MM.1S (cell line): ENCODE results near the gene GSG1L.

Source experiments
- DNase-seq: peaks from one replicate; pipeline ENCODE4 v3.0.0-alpha.2; 2015
- H2AFZ ChIP-seq: fragments of 300-600 bp; sonication (generic); 2 replicates; pipeline ENCODE4 v1.6.0; 2016; ENCODE audit warnings: antibody characterized with exemption, low read length
- H3F3A ChIP-seq: fragments of 300-600 bp; sonication (generic); 2 replicates; pipeline ENCODE4 v1.6.1; 2016; ENCODE audit warnings: mild to moderate bottlenecking, antibody characterized with exemption, low read length, moderate library complexity, mixed read lengths; ENCODE audit not compliant: insufficient read depth
- H3K27ac ChIP-seq: fragments of 300-600 bp; sonication (generic); 2 replicates; pipeline ENCODE4 v1.5.1; 2016; ENCODE audit warnings: mild to moderate bottlenecking, low read length
- H3K27me3 ChIP-seq: fragments of 300-600 bp; sonication (generic); replicated peaks from 2 replicates; pipeline ENCODE4 v1.6.0; 2016; ENCODE audit warnings: low read length; ENCODE audit not compliant: insufficient read depth
- H3K36me3 ChIP-seq: fragments of 300-600 bp; sonication (generic); replicated peaks from 2 replicates; pipeline ENCODE4 v1.6.1; 2016; ENCODE audit warnings: mild to moderate bottlenecking, low read length, mixed read lengths; ENCODE audit not compliant: insufficient read depth
- H3K4me1 ChIP-seq: fragments of 300-600 bp; sonication (generic); 2 replicates; pipeline ENCODE4 v1.6.1; 2016; ENCODE audit warnings: low read length, mixed read lengths
- H3K4me2 ChIP-seq: fragments of 300-600 bp; sonication (generic); 2 replicates; pipeline ENCODE4 v1.6.0; 2016; ENCODE audit warnings: low read depth, low read length
- H3K4me3 ChIP-seq: fragments of 300-600 bp; sonication (generic); 2 replicates; pipeline ENCODE4 v1.5.1; 2016; ENCODE audit warnings: low read length, mixed read lengths
- H3K79me2 ChIP-seq: fragments of 300-600 bp; sonication (generic); 2 replicates; pipeline ENCODE4 v1.6.1; 2016; ENCODE audit warnings: mixed run types, low read length, mixed read lengths
- H3K9ac ChIP-seq: fragments of 300-600 bp; sonication (generic); 2 replicates; pipeline ENCODE4 v1.6.1; 2016; ENCODE audit warnings: low read length, mixed read lengths
- H3K9me2 ChIP-seq: fragments of 300-600 bp; sonication (generic); replicated peaks from 2 replicates; pipeline ENCODE4 v1.6.1; 2016; ENCODE audit warnings: mild to moderate bottlenecking, low read length, mixed read lengths; ENCODE audit not compliant: insufficient read depth
- H3K9me3 ChIP-seq: fragments of 300-600 bp; sonication (generic); replicated peaks from 2 replicates; pipeline ENCODE4 v1.6.1; 2016; ENCODE audit warnings: mild to moderate bottlenecking, low read length, mixed read lengths; ENCODE audit not compliant: insufficient read depth
- H4K20me1 ChIP-seq: fragments of 300-600 bp; sonication (generic); 2 replicates; pipeline ENCODE4 v1.6.1; 2016; ENCODE audit warnings: mild to moderate bottlenecking, low read length, moderate library complexity, mixed read lengths; ENCODE audit not compliant: insufficient read depth
- CTCF ChIP-seq: fragments of 300-600 bp; sonication (generic); IDR thresholded peaks from 2 replicates; pipeline ENCODE4 v1.5.1; 2016; ENCODE audit warnings: antibody characterized with exemption, low read length, mixed read lengths
- EZH2 ChIP-seq: fragments of 300-600 bp; sonication (generic); optimal IDR thresholded peaks from 2 replicates; pipeline ENCODE3; 2017; ENCODE audit warnings: low read depth, mild to moderate bottlenecking, antibody characterized with exemption, low read length, mixed read lengths
- EZH2phosphoT487 ChIP-seq: fragments of 300-600 bp; sonication (generic); IDR thresholded peaks from 2 replicates; pipeline ENCODE4 v1.6.1; 2018; ENCODE audit warnings: antibody characterized with exemption, low read length

Gene GSG1L

DNA sequence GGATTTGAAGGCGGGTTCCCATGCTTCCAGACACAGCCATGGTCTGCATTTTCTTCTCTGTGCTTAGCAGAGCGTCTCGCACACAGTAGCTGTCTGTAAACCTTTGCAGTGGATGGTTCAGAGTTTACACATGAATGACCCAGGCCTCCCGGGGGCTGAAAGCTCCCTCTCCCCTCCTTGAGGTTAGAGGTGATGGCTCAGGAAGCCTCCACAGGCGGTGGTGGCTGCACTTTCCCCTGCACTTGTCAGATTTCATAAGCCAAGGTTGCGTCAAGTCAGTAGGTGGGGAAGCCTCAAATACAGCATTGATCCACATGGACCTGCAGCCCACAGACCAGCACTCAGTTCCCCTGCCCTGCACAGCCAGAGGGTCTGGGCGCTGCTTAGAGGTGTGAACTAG lies 301.7 kb downstream of the GSG1L start:
- no peak overlapping the region for H3K4me2 ChIP-seq
- H3K27me3 ChIP-seq: no peaks in the 10 kb centered on the region
- H3K9me3 ChIP-seq: no peaks in the 10 kb centered on the region
- no peak for DNase-seq
- no peak overlapping the region for H3K27ac ChIP-seq
- TF ChIP-seq CTCF (no peak), EZH2 (no peak), EZH2phosphoT487 (no peak)
- H3F3A ChIP-seq: no peaks in the 10 kb centered on the region
- H3K4me1 ChIP-seq: no peaks in the 10 kb centered on the region
- H3K36me3 ChIP-seq: no peaks in the 10 kb centered on the region
- H3K9me2 ChIP-seq: no peaks in the 10 kb centered on the region
- H4K20me1 ChIP-seq: no peaks in the 10 kb centered on the region
- no peak overlapping the region for H2AFZ ChIP-seq
- no peak overlapping the region for H3K4me3 ChIP-seq
- H3K9ac ChIP-seq: no peak overlapping the region
- no peaks in the 10 kb centered on the region for H3K79me2 ChIP-seq

DNA sequence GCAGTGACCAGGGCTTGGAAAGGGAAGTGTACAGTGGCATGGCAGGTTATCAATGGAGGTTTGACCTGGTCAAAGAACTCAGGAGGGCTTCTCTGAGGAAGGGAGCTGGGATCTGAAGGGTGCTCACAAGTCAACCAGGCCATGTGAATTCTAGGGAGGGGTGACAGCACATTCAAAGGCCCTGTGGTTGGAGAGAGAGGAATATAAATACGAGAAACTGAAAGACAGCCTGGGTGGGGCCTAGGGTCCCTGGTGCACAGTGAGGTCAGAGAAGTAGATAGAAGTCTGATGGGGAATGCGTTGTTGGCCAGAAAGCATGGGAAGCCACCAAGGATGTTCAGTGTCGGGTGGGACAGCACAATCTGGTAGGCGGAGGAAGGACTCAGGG lies 302.7 kb downstream of the GSG1L start:
- H3K27ac ChIP-seq: no peak overlapping the region
- H3K27me3 ChIP-seq: no peaks in the 10 kb centered on the region
- no peaks in the 10 kb centered on the region for H3K9me3 ChIP-seq
- no peak overlapping the region for H3K4me2 ChIP-seq
- no peaks in the 10 kb centered on the region for H3K79me2 ChIP-seq
- H2AFZ ChIP-seq: no peak overlapping the region
- no peak for DNase-seq
- no peaks in the 10 kb centered on the region for H4K20me1 ChIP-seq
- no peaks in the 10 kb centered on the region for H3K4me1 ChIP-seq
- TF ChIP-seq EZH2phosphoT487: no peak
- TF ChIP-seq CTCF: no peak
- no peak for TF ChIP-seq EZH2
- H3F3A ChIP-seq: no peaks in the 10 kb centered on the region
- no peaks in the 10 kb centered on the region for H3K9me2 ChIP-seq
- H3K4me3 ChIP-seq: no peak overlapping the region
- no peaks in the 10 kb centered on the region for H3K36me3 ChIP-seq
- H3K9ac ChIP-seq: no peak overlapping the region

- no peak overlapping the region for H3K4me3 ChIP-seq
- H3K4me2 ChIP-seq: no peak overlapping the region
- no peaks in the 10 kb centered on the region for H3K4me1 ChIP-seq
- DNase-seq: no peak
- no peaks in the 10 kb centered on the region for H3K79me2 ChIP-seq
- H3K36me3 ChIP-seq: no peaks in the 10 kb centered on the region
- H3K9me3 ChIP-seq: no peaks in the 10 kb centered on the region
- no peaks in the 10 kb centered on the region for H3F3A ChIP-seq
- H3K27me3 ChIP-seq: no peaks in the 10 kb centered on the region
- H3K9ac ChIP-seq: no peak overlapping the region
- no peak overlapping the region for H3K27ac ChIP-seq
- TF ChIP-seq CTCF: no peak
- TF ChIP-seq EZH2phosphoT487: no peak
- no peak for TF ChIP-seq EZH2
- H3K9me2 ChIP-seq: no peaks in the 10 kb centered on the region
- no peaks in the 10 kb centered on the region for H4K20me1 ChIP-seq
- no peak overlapping the region for H2AFZ ChIP-seq
Observed at GRCh38 chr16:27759967-27760788, 303.3 kb downstream of the GSG1L start.
